ENCODE measurements around the gene CXXC5. TPM values are rescaled to one million over a fixed set of nuclear protein-coding genes. Genes with fewer than 3 reads are reported as not detected.

The CXXC5 gene
- total RNA-seq, 2 donors from 2014 or later: 57.9 to 59.5 TPM

DNA sequence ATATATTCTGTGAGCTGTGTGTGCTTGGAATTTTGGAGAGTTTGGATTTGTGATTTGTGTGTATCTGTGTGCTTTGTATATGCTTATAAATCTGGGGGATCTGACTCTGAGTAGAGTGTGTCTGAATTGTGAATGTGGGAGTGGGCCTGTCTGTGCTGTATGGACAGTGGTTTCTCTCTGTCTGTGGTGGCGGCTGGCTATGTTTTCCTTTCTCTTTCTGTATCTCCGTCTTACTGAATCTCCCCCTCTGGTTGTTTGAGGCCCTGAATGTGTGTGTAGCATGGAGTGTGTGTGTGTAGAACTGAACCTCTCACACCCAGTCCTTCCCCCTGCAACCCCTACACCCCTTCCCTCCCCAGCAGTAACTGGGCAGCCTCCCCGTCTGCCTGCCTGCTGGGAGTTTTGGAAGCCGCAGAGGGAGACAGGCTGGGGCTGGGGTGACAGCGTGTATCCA, 4.7 kb downstream of the CXXC5 start:
- peak overlapping the region; percentile 94 to 97 for H3K27ac ChIP-seq
- TF ChIP-seq CTCF (IDR thresholded peaks at IDR 0.05): no peak
- peaks cover 0 to 85% of the 10 kb centered on the region in 2 donors for H3K4me1 ChIP-seq
- no peaks in the 10 kb centered on the region for H3K9me3 ChIP-seq
- H3K36me3 ChIP-seq: no peaks in the 10 kb centered on the region
- no peak overlapping the region for H3K4me3 ChIP-seq
- DNase-seq (ENCODE audit: low spot score): no peak
- no peaks in the 10 kb centered on the region for H3K27me3 ChIP-seq

DNA sequence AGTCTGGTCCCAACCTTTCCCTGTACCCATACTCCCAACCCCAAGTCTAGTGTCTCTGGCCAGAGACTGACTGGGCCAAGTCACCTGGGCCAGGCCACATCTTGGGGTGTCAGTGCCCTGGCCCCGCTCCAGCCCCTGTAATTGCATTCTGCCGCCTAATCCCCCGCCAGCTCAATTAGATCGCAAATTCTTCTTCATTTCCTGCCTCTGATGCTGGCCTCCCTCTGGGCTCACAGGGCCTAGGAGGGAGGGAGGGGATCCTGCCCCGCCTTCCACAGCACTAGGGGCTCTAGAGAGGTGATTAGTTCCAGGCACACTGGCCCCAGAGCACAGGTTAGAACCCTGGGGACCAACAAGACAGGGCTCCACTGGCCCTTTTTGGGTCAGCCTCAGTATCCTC, 5.5 kb downstream of the CXXC5 start:
- no peak overlapping the region for H3K4me3 ChIP-seq
- no peak for DNase-seq (ENCODE audit: low spot score)
- H3K36me3 ChIP-seq: no peaks in the 10 kb centered on the region
- H3K27me3 ChIP-seq: no peaks in the 10 kb centered on the region
- no peaks in the 10 kb centered on the region for H3K9me3 ChIP-seq
- H3K27ac ChIP-seq: peak overlapping the region; percentile 94 to 97
- peaks cover 0 to 91% of the 10 kb centered on the region in 2 donors for H3K4me1 ChIP-seq
- no peak for TF ChIP-seq CTCF (IDR thresholded peaks at IDR 0.05)

DNA sequence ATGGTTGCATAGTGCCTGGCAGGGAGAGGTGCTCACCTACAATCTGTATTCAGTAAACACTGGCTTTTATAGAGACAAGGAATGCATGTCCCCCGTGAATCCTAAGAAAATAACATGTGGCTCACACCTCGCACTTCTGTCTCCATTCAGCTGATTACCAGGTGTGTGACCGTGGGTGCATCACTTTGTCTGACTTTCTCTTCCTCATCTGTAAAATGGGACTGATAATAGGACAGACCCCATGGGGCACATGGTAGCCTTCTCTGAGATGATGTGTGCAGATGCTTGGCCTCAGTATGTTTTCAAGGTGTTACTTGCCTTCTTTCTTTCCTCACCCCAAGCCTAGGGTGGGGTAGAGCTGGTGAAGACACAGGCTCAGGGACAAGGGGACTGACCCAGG, 6.3 kb downstream of the CXXC5 start:
- no peaks in the 10 kb centered on the region for H3K9me3 ChIP-seq
- H3K36me3 ChIP-seq: no peaks in the 10 kb centered on the region
- H3K27ac ChIP-seq: peak overlapping the region; percentile 94 to 97
- no peak for DNase-seq (ENCODE audit: low spot score)
- no peak overlapping the region for H3K4me3 ChIP-seq
- TF ChIP-seq CTCF (IDR thresholded peaks at IDR 0.05): no peak
- H3K4me1 ChIP-seq: peaks cover 0 to 100% of the 10 kb centered on the region in 2 donors
- no peaks in the 10 kb centered on the region for H3K27me3 ChIP-seq

DNA sequence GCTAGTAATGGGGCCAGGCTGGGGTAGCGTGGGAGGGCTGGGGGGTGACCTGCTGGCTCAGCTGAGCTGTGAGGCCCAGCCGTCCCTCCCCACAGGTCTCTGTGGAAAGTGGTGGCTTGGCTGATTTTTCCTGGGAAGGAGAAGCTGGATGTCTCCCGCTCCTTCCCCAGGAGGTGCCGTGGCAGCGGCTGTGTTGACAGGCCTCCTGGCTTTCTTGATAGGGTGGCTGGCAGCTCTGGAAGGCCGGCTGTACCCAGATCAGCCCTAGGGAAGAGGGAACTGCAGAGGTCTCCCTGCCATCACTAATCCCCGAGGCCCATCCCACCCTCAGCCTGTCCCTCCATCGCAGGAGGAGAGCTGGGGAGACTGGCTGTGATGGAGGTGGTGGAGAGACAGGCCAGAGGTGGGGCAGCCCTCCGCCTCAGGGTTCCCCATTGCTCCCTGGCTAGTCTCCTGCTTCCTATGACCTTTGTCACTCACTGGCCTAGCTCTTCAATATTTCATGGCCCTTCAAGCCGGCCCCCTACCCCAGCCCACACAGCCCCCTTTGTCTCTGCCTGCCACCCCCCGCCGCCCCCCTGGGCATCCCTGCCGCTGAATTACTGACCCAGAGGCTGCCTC, 6.8 kb downstream of the CXXC5 start:
- Histone ChIP-seq H3K27ac (peak overlapping the region; percentile 94 to 97), H3K4me1 (peaks cover 0 to 100% of the 10 kb centered on the region in 2 donors), H3K36me3 (no peaks in the 10 kb centered on the region), H3K27me3 (no peaks in the 10 kb centered on the region), H3K9me3 (no peaks in the 10 kb centered on the region), H3K4me3 (no peak overlapping the region)
- TF ChIP-seq CTCF (IDR thresholded peaks at IDR 0.05): no peak
- DNase-seq (ENCODE audit: low spot score): no peak

- H3K9me3 ChIP-seq: no peaks in the 10 kb centered on the region
- no peaks in the 10 kb centered on the region for H3K36me3 ChIP-seq
- H3K4me1 ChIP-seq: peaks cover 0 to 100% of the 10 kb centered on the region in 2 donors
- no peak for TF ChIP-seq CTCF (IDR thresholded peaks at IDR 0.05)
- no peak for DNase-seq (ENCODE audit: low spot score)
- no peaks in the 10 kb centered on the region for H3K27me3 ChIP-seq
- H3K27ac ChIP-seq: peak overlapping the region; percentile 94 to 97
- H3K4me3 ChIP-seq: no peak overlapping the region
Measured at GRCh38 chr5:139655727-139656271, 7.7 kb downstream of the CXXC5 start.

All from right atrium auricular region (tissue), 2 donors.